NCI-H2196 treated with DMSO at 0.1 percent for 48 hours (cell line): ENCODE measurements around the gene RNU6-9.

Experiments
- DNase-seq: peaks from one replicate; lab custom pipeline; 2025; ENCODE audit not compliant: unreplicated experiment; lab: John Stamatoyannopoulos, UW

The RNU6-9 gene

DNA sequence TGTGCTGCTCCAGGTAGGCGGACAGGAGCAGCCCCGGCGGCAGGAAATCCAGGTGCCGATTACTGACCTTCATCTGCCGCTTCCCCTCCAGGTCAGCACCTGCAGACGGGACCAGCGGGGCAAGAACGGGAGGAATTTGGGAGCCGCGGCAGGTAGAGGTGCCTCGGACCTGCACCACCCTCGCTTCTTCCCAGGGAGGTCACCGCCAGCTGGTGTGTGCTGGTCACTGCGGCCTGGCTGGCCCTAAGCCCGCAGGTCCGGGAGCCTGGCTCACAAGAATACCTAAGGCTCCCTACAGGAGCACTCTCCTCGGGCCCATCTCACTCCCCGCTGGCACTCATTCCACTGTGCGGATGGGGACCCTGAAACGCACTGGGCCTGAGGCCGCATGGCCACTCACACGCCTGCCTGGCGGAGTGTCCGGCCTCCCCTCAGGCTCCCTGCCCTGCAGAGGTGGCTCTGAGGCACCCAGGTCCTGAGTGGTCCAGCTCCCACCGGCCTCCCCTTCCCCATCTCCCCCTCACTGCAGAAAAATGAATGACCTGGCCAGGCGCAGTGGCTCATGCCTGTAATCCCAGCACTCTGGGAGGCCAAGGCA lies 4.3 kb downstream of the RNU6-9 start:
- no peak for DNase-seq

DNA sequence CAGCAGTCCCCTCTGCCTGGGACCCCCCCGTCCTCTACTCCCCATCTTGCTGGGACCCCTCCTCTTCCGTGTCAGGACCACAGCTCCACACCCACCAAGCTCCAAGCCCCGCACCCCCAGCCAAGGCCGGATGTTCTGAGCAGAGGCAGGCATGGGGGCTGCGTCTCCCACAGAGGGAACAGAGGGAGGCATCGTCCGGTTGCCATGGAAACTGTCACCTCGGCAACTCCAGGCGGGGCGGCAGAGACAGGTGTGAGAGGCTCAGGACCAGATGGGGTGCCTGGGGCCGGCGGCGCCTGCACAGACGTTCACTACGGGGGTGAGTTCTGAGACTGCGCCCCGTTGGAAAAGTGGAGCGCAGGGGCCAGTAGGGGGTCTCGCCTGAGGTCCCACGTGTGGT lies 5.4 kb downstream of the RNU6-9 start:
- no peak for DNase-seq

GRCh38 chr19:899336-900042 lies 6.2 kb downstream of the RNU6-9 start:
- DNase-seq, result no peak

DNA sequence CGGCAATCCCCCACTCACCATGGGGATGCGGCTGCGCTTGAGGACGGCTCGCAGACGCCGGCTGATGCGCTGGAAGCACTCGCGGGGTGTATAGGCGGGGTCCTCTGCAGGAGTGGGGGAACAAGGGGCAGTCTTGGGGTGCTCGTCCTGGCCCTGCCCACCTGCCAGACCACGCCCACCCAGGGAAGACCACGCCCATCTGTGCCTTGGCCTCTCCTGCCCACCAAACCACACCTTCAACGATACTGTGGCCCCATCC lies 6.7 kb downstream of the RNU6-9 start:
- no peak for DNase-seq

- DNase-seq, result no peak
These were observed 7.2 kb downstream of the RNU6-9 start for GRCh38 chr19:900302-901111.

DNA sequence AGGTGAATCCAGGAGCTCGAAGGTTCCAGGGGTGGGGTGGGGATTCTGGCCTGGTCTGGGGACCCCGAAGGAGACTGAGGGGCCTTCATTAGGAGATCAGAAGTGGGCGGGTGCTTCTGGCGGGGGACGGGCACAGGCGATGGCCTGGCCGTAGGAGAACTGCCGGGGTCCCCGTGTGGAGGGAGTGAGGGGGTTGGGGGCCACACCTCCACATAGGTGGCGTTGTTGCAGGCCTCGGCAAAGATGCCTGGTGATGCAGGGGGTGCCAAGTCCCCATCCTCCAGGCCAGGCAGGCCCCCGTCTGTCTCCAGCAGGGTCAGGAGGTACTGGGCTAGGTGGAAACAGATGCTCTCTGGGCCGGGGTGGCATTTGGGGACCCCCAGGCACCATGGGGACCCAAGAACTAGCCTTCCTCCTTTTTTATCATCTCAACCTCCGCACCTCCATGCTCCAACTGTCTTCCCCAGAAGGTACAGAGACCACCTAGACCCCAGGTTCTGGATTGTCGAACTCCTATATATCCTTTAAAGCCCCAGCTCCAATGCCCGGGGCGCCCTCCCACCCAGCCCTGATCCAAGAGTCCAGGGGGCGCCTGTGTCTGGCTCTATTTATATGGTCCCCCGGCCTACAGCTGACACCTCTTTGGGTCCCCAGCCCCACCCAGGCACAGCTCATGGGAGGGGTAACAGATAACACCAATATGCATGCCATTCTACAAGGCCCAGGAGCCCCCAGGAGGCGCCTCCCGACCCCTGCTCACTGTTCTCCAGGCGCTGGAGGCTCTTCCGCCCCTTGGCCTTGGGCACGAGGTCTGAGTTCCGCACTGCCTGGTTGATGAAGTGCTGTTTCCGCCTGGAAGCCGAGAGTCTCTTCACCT lies 8.2 kb downstream of the RNU6-9 start:
- DNase-seq, result no peak

- DNase-seq, result no peak
These were observed 8.7 kb downstream of the RNU6-9 start for GRCh38 chr19:902093-902370.

GRCh38 chr19:902446-903226 lies 9.4 kb downstream of the RNU6-9 start:
- DNase-seq, result no peak

GRCh38 chr19:903266-903797 lies 10.0 kb downstream of the RNU6-9 start:
- no peak for DNase-seq

DNA sequence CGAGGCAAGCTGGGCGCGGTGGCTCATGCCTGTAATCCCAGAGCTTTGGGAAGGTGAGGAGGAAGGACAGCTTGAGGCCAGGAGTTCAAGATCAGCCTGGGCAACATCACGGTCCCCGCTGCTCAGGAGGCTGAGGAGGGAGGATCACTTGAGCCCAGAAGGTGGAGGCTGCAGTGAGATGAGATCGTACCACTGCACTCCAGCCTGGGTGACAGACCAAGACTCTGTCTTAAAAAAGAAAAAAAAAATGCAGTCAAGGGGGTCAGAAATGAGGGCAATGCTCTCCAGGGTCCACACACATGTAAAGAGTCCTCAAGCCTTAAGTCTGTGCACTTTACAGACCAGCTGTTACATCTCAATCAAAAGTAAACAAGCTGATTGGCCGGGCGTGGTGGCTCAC lies 11.3 kb downstream of the RNU6-9 start:
- no peak for DNase-seq

DNA sequence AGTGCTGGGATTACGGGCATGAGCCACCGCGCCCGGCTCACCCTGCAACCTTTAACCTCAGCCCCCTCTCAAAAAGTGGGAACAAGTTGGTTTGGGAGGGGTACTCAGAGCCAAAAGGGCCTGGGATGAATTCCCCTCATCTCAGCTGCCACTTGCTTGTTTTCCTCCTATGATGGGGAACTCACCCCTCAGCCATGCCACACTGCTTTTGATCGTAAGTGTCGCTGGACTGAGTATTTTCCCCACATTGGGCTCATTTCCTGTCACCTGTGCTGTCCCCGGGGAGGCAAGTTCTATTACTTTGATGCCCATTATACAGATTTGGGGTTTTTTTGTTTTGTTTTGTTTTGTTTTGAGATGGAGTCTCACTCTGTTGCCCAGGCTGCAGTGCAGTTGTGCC lies 13.2 kb downstream of the RNU6-9 start:
- DNase-seq, result no peak

GRCh38 chr19:907183-907853 lies 14.0 kb downstream of the RNU6-9 start:
- no peak for DNase-seq

GRCh38 chr19:911197-912033 lies 18.1 kb downstream of the RNU6-9 start:
- no peak for DNase-seq

- DNase-seq, result no peak
These were observed 19.1 kb downstream of the RNU6-9 start for GRCh38 chr19:912181-913079.

- peak; percentile 24 for DNase-seq
These were observed 19.9 kb downstream of the RNU6-9 start, which contains the start of gene R3HDM4 for GRCh38 chr19:913080-913748. Gene R3HDM4, minus strand, starts transcription at chr19:913219. Its CDS starts 62 bp downstream, at chr19:913157.

- DNase-seq, result peak; percentile 57
These were observed 23.5 kb downstream of the RNU6-9 start for GRCh38 chr19:916645-917322.
